GM12878 (cell line): ENCODE measurements around the gene TBC1D1. TPM values are rescaled to one million over a fixed set of nuclear protein-coding genes. Genes with fewer than 3 reads are reported as not detected.

Experiments
- BCL3 ChIP-seq: IDR thresholded peaks from 2 replicates; pipeline ENCODE4 v1.6.1; 2011; ENCODE audit warnings: borderline replicate concordance, low read depth, mild to moderate bottlenecking, moderate library complexity, low read length; ENCODE audit not compliant: insufficient read depth, poor library complexity, severe bottlenecking
- CEBPZ ChIP-seq: fragments of 150-350 bp; IDR thresholded peaks from 2 replicates; pipeline ENCODE4 v1.6.1; 2016; ENCODE audit warnings: low read depth, low read length
- ESRRA ChIP-seq: IDR thresholded peaks from 2 replicates; pipeline ENCODE4 v1.6.1; 2012; ENCODE audit warnings: mild to moderate bottlenecking, low read length, improper control_type of control experiment
- EZH2 ChIP-seq: IDR thresholded peaks from 2 replicates; pipeline ENCODE4 v1.6.1; 2012; ENCODE audit warnings: low read depth, mild to moderate bottlenecking, control low read depth, inconsistent platforms, low read length, borderline replicate concordance; ENCODE audit not compliant: control insufficient read depth
- PML ChIP-seq: IDR thresholded peaks from 2 replicates; pipeline ENCODE4 v1.6.1; 2012; ENCODE audit warnings: low read length, inconsistent platforms
- STAT1 ChIP-seq: fragments of 450-650 bp; conservative IDR thresholded peaks from 2 replicates; pipeline ENCODE4 v1.6.1; 2014; ENCODE audit warnings: antibody characterized with exemption, mild to moderate bottlenecking
- TBL1XR1 ChIP-seq: IDR thresholded peaks from 2 replicates; pipeline ENCODE4 v1.6.1; 2012; ENCODE audit warnings: low read depth, low read length, improper control_type of control experiment
- YBX1 ChIP-seq: fragments of 450-650 bp; IDR thresholded peaks from 2 replicates; pipeline ENCODE4 v1.6.1; 2016; ENCODE audit warnings: antibody characterized with exemption
- ZNF687 ChIP-seq: fragments of 450-650 bp; IDR thresholded peaks from 2 replicates; pipeline ENCODE4 v1.6.1; 2017; ENCODE audit warnings: mild to moderate bottlenecking, moderate library complexity
- polyA plus RNA-seq, 11 experiments: library from polyadenylated mRNA; depleted of rRNA in 4 of 11; unstranded in 6 of 11; stranded (reverse) in 5 of 11; fragments of >200 nt; fragmentation: Nextera tagmentation in 4 of 11; fragmentation: Illumina TruSeq in 1 of 11; extraction: Ambion mirVana in 4 of 11; extraction: Trizol in 1 of 11; gene quantifications; 1 replicate in 1 of 11; 2 replicates in 10 of 11; pipeline versions ENCODE4 v1.2.1 to v1.2.3, GENCODE V29; 2011 to 2016; ENCODE audit warnings: inconsistent platforms in 2 of 11, missing spikeins in 2 of 11, low read depth in 1 of 11
- total RNA-seq, 4 experiments: library from RNA; depleted of rRNA in 3 of 4; stranded (reverse); fragments of >200 nt in 3 of 4; fragmentation: Illumina TruSeq in 1 of 4; extraction: Trizol in 1 of 4; gene quantifications; 2 replicates each; pipeline versions ENCODE4 v1.2.1 to v1.2.3, GENCODE V29; 2013 to 2021
- TF ChIP-seq, protein P1 (sequence below): IDR thresholded peaks from 2 replicates; pipeline ENCODE4 v1.6.1; 2011; ENCODE audit warnings: low read depth, low read length, improper control_type of control experiment, borderline replicate concordance

The TBC1D1 gene
- total and polyA plus RNA-seq, 10 of the 15 experiments (the other 5 are each of a cell fraction or from before 2014, with no cell fraction given) = 5.3 to 102 (median 57.8) TPM

GRCh38 chr4:38137080-38137479 is 246.2 kb downstream of the TBC1D1 start (continued):
- TF ChIP-seq CEBPZ = no peak
- TF ChIP-seq ZNF687 = no peak
- no peak for TF ChIP-seq TBL1XR1
- TF ChIP-seq, protein P1, sequence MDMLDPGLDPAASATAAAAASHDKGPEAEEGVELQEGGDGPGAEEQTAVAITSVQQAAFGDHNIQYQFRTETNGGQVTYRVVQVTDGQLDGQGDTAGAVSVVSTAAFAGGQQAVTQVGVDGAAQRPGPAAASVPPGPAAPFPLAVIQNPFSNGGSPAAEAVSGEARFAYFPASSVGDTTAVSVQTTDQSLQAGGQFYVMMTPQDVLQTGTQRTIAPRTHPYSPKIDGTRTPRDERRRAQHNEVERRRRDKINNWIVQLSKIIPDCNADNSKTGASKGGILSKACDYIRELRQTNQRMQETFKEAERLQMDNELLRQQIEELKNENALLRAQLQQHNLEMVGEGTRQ = no peak
- no peak for TF ChIP-seq ESRRA
- TF ChIP-seq YBX1 = no peak
- no peak for TF ChIP-seq BCL3
- TF ChIP-seq PML = no peak
- no peak for TF ChIP-seq STAT1
- TF ChIP-seq EZH2 = no peak
